ENCODE data around the gene TSPEAR. TPM values are rescaled to one million over a fixed set of nuclear protein-coding genes. Genes with fewer than 3 reads are reported as not detected.

The TSPEAR gene
- total RNA-seq, 1 donor from 2014 or later = not detected

GRCh38 chr21:44657635-44658540 is 53.5 kb downstream of the TSPEAR start, which contains the start of gene KRTAP12-3:
Gene KRTAP12-3, plus strand, starts transcription at chr21:44657932. Its CDS starts 48 bp downstream, at chr21:44657980.
- DNase-seq (ENCODE audit: low read depth) = no peak
- no peak for TF ChIP-seq CTCF (conservative IDR thresholded peaks at IDR 0.05; ENCODE audit: low read depth, low read length)
- no peak within 1 kb of the TSS for H3K4me3 ChIP-seq (ENCODE audit: low read depth, low read length)

- no peak overlapping the region for H3K4me3 ChIP-seq (ENCODE audit: low read depth, low read length)
- DNase-seq (ENCODE audit: low read depth) = no peak
- TF ChIP-seq CTCF (conservative IDR thresholded peaks at IDR 0.05; ENCODE audit: low read depth, low read length) = no peak
Observed at GRCh38 chr21:44656868-44657267, 54.5 kb downstream of the TSPEAR start.

DNA sequence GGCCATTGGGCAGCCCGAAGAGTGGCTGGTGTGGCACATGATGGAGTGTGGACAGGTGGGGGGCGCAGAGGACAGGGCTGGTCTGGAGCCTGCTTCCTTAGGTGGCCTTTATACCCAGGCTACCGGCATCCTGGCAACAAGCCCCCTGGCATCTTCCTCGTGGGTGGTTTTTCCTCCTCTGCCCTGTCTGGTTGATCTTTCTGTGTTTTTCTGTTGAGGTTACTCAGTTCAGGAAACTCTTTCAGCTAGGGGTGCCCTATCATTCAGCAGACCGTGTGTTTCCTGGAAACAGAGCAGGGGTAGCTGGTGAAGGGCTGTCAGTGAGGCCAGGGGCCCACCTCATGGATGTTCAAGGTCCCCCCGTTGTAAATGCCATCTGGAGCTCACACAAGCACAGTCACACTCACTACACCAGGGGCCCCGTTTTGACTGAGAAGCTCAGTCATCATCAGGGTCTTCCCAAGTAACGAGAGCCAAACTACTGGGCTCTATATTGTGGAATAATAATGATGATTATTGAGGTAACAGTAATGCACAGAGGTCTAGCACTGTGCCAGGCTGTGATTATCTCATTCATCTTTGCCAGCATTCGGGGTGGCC is 56.7 kb downstream of the TSPEAR start, which contains the start of gene KRTAP12-4:
TSS of gene KRTAP12-4 (minus strand) at position 84 of the 600 bp plus-strand sequence. CDS start at position 39, 45 bp downstream.
- no peak for DNase-seq (ENCODE audit: low read depth)
- TF ChIP-seq CTCF (conservative IDR thresholded peaks at IDR 0.05; ENCODE audit: low read depth, low read length) = no peak
- no peak within 1 kb of the TSS for H3K4me3 ChIP-seq (ENCODE audit: low read depth, low read length)

DNA sequence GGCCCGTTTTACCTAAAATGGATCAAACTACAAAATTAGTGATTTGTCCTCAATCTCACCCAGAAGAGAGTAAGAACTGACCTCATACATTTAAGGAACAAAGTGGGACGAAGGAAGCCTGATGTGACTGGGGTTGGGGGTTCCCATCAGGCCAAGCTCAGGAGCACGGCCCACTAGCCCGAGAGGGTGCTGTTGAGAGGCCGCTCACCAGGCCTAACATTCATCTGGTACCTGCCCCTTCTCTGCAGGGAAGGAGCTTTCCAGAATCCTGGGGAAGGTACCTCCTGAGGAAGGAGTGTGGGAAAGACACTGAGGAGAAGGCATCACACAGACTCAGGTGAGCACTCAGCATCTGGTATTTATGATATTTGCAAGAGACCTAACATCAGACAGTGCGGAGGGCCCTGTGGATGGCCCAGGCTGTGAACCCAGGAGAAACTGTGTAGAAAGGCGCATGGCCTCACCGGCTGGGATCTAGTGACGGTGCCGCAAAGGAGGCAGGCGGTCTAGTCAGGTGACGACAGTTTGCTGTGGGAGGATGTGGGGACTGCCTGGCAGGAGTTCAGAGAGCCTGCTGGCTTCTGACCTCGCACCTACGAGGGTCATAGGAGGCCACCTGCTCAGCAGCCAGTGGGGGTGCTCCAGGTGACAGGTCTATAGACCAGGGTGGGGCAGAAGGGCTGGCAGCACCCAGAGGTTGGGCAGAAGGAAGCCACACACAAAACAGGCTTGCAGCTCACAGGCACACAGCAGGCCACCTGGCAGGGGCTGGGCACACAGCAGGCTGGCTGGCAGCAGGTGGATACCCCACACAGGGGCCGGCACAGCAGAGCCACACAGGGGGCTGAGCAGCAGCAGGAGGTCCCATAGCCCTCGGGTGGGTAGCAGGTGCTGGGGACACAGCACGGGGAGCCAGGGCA is 57.5 kb downstream of the TSPEAR start:
- TF ChIP-seq CTCF (conservative IDR thresholded peaks at IDR 0.05; ENCODE audit: low read depth, low read length) = no peak

DNA sequence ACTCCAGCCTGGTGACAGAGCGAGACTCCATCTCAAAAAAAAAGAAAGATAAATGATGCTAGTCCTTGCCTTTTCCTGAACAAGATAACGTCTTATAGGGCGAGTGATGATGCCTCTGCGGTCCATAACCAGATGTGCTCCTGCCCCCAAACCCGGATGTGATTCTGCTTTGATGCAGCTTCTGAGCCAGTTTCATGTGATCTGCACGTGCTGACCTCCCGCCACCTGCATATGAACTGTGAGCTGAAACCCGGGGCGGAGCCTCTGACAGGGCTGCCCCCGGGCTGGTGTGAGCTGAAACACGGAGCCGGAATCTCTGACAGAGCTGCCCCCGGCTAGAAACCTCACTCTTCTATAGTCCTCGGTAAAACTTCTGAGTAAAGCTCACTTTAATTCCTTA is 58.2 kb downstream of the TSPEAR start:
- DNase-seq (ENCODE audit: low read depth) = no peak
- no peak for TF ChIP-seq CTCF (conservative IDR thresholded peaks at IDR 0.05; ENCODE audit: low read depth, low read length)
- no peak overlapping the region for H3K4me3 ChIP-seq (ENCODE audit: low read depth, low read length)

More for the DNA sequence above, 57.5 kb downstream of the TSPEAR start:
- DNase-seq (ENCODE audit: low read depth) = no peak
- H3K4me3 ChIP-seq (ENCODE audit: low read depth, low read length) = no peak overlapping the region

GRCh38 chr21:44650973-44651675 is 60.2 kb downstream of the TSPEAR start:
- DNase-seq (ENCODE audit: low read depth) = no peak
- TF ChIP-seq CTCF (conservative IDR thresholded peaks at IDR 0.05; ENCODE audit: low read depth, low read length) = no peak
- no peak overlapping the region for H3K4me3 ChIP-seq (ENCODE audit: low read depth, low read length)

All from epithelial cell of proximal tubule (primary cell).